GM18951 (cell line): Measurements from ENCODE around the gene SCFD2.

Experiments used
- POLR2A ChIP-seq: IDR thresholded peaks from 4 replicates; pipeline ENCODE4 v1.6.1; 2011; ENCODE audit warnings: mild to moderate bottlenecking; ENCODE audit not compliant: insufficient read length, insufficient read depth; ENCODE audit errors: extremely low read depth
- in situ Hi-C: fragments of 300-500 bp; cut with MboI; formaldehyde crosslinking; loops from one replicate; pipeline ENCODE4 v1.12.0; 2022; ENCODE audit warnings: low sequenced_read_pairs, mixed read lengths, inconsistent platforms; ENCODE audit not compliant: unreplicated experiment

Gene SCFD2

GRCh38 chr4:52891743-52892142 lies 474.1 kb downstream of the SCFD2 start:
- TF ChIP-seq POLR2A = no peak

DNA sequence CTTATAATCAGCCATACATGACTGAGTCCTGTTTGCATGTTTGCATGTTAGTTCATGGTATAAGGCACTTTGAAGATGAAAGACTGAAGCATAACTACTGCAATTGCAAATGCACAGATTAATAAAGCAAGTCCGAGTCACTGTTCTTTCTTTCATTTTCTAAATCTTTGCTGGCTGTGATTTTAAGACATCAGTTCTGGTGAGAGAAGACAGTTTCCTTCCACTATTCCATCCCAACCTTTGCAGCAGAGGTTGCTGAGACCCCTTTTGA lies 475.4 kb downstream of the SCFD2 start:
- TF ChIP-seq POLR2A = no peak

More at GRCh38 chr4:52891743-52892142, 474.1 kb downstream of the SCFD2 start:
- in situ Hi-C loops = no loop called here

DNA sequence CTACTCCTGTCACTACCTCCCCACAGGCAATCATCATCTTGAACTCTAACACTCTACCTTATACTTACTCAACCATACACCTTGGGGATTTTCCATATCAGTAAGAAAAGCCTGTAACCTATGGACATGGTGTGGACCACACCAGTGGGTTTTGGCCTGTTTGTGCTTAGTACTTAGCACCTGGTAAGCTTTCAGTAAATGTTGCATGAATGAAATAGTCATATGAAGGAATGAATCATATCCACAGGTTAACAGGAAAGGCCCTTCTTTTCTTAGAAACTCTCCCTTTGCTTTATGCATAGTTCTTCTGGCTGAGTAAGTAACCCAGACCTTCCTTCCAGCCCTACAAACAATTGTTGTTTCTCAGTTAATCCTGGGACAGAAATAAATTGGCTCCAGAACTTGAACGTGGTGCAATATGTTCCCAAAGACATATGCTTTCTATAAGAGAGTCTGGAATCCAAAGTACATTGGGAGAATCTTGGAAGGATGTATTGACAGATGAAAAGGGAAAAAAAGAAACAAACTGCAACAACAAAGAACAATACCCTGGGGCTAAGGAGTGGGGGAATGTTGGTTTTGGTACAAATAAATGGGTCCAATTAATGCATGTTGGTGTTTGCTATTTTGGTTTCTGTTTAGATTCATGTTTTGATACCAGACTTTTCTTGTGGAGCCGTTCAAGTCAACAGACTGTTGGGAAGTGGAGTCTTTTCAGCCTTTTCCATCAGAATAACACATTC lies 475.9 kb downstream of the SCFD2 start:
- in situ Hi-C loops = no loop called here
- no peak for TF ChIP-seq POLR2A

More for the DNA sequence above, 475.4 kb downstream of the SCFD2 start:
- in situ Hi-C loops = no loop called here

GRCh38 chr4:52889354-52889753 lies 476.5 kb downstream of the SCFD2 start:
- in situ Hi-C loops = no loop called here
- no peak for TF ChIP-seq POLR2A

DNA sequence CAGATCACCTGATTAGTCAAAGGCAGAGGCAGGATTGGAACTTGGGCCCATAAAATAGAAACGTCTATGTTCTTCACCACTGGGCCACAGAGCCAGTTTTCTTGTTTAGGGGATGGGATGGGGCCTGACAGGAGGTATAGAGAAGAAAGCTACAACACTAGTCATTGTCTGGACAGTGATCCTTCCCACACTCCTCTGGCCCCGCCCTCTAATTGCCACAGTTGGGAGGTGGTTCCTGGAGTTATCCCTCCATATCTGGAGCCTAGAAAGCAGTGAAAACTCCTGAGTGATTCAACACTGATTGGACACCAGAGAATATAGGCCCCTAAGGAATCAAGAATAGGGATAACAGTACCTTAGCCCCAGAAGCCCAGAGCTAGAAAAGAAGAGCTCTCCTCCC lies 480.9 kb downstream of the SCFD2 start:
- in situ Hi-C loops = no loop called here
- TF ChIP-seq POLR2A = no peak

- TF ChIP-seq POLR2A = no peak
- in situ Hi-C loops = no loop called here
Measured at GRCh38 chr4:52883707-52884669, 481.9 kb downstream of the SCFD2 start.

- TF ChIP-seq POLR2A = no peak
- in situ Hi-C loops = no loop called here
Measured at GRCh38 chr4:52883183-52883621, 482.7 kb downstream of the SCFD2 start.

DNA sequence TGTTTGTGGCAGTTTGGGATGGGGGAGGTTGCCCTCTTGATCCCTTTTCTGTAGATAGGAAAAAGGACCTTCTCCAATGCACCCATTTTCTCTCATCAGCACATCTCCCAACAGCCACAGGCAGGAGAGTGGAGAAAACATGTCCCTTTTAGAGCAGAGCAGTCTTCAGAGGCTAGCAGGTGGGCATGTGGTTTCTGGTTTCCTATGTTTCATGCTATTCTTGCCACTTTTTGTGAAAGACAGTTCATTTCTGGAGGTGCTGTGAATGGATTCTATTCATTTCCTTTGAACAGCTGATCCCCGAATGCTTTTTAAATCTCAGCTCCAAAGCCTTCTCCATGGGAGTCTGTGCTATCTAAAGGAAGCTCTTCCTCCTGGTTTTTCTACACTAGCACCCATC lies 484.9 kb downstream of the SCFD2 start:
- no peak for TF ChIP-seq POLR2A
- in situ Hi-C loops = no loop called here

- no peak for TF ChIP-seq POLR2A
- in situ Hi-C loops = no loop called here
Measured at GRCh38 chr4:52879471-52879870, 486.4 kb downstream of the SCFD2 start.

DNA sequence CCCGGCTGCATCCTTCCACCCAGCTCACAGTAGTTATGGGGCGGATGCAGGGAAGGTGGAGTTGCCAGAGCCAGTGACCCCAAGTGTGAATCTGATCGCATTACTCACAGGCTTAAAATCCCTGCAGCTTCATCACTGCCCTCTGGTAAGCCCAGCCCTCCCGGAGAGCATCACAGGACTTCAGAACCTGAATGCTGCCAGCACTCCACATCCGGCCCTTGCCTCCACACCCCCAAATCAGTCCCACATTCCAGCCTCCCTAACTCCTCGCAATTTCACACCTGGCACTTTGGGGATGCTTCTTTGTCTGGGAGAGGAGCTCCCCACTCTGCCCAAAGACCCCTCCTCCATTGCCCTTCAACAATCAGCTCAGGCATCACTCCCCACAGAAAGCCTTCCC lies 488.2 kb downstream of the SCFD2 start:
- in situ Hi-C loops = no loop called here

GRCh38 chr4:52877036-52877435 lies 488.8 kb downstream of the SCFD2 start:
- in situ Hi-C loops = no loop called here
- TF ChIP-seq POLR2A = no peak

More for the DNA sequence above, 488.2 kb downstream of the SCFD2 start:
- no peak for TF ChIP-seq POLR2A

DNA sequence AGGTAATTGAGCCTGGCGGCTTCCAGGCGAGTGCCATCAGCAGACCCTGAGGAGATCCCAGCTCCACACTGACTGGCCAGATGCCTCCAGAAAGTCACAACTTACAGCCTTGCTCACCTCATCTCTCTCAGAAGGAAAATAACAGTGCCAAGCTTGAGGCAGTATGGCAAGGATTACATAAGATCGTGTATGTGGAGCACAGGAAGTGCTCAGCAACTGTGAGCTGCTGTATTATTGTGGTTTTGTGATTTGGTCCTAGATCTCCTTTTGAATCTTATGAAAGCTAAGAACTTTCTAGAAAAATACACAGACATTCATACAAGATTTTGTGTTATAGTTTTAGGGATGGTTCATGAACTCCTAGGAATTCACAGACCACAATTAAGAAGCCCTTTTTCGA lies 489.8 kb downstream of the SCFD2 start:
- in situ Hi-C loops = no loop called here
- no peak for TF ChIP-seq POLR2A

GRCh38 chr4:52874948-52875347 lies 490.9 kb downstream of the SCFD2 start:
- no peak for TF ChIP-seq POLR2A
- in situ Hi-C loops = no loop called here
